Measurements from ENCODE around the gene FLNB.

FLNB gene

DNA sequence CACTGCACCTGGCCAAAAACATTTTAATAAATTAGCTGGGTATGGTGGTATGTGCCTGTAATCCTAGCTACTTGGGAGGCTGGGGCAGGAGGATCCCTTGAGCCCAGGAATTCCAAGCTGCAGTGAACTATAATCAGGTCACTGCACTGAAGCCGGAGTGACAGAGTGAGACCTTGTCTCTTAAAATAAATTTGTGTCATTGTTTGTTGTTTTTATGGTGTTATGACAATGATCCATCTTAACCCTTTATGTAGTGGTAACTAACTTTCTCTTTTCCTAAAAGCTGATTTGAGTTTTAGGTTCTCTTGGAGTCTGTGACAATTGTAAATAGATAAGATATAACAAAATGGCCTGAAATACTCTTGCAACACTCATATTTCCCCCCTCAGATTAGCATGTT, 20.7 kb downstream of the FLNB start:
- DNase-seq (ENCODE audit: insufficient read length, low spot score), result no peak
- FAIRE-seq, result no peak

DNA sequence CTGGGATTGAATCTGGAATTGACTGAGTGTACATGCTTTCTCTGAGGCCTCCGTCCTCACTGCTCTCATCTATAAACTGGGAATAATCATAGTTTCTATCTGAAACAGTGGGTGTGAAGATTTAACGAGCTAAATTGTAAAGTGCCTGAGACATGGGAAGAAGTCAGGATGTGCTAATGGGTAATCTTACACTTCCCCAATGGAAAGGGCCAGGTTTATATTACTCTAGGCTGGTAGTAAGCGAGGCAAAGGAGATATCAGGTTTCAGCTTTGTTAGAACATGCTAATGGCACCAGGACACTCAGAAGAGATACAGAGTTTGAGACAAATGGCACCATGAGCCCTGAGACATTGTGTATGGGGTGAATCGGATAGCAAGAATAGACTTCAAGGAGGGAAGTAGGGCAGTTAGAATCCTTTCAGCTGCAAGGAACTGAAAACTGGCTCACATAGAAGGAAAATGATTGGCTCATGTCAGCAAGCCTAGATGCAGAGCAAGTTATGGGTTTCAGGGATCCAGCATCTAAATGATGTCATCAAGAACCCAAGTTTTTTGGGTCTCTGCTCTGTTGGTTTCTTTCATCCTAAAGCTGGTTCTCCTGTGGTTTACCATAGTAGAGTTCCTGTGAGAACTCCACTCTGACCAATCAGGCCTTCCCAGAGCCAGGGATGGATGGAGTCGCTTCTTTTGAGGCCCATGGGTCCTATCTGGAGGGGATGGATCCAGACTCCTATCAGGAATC, 21.8 kb downstream of the FLNB start:
- FAIRE-seq (peak; percentile 40), DNase-seq (ENCODE audit: insufficient read length, low spot score) (no peak)

DNA sequence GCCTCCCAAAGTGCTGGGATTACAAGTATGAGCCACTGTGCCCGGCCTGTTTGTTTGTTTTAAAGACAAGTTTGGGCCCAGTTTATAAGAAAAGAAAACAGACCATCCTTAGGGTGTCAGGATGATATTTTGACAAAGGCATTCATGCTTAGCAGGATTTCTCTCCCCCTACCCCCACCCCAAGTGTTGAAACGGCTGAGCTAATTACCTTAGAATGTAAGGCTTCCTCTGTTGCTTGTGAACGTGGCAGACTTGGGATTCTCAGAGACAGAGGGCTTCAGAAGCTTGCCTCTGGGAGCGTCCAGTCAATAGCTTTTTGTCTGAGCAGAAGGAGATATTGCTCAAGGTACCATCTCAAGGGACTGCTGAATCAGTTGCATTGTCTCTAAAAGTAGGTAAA, 24.0 kb downstream of the FLNB start:
- DNase-seq (ENCODE audit: insufficient read length, low spot score) (no peak), FAIRE-seq (no peak)

DNA sequence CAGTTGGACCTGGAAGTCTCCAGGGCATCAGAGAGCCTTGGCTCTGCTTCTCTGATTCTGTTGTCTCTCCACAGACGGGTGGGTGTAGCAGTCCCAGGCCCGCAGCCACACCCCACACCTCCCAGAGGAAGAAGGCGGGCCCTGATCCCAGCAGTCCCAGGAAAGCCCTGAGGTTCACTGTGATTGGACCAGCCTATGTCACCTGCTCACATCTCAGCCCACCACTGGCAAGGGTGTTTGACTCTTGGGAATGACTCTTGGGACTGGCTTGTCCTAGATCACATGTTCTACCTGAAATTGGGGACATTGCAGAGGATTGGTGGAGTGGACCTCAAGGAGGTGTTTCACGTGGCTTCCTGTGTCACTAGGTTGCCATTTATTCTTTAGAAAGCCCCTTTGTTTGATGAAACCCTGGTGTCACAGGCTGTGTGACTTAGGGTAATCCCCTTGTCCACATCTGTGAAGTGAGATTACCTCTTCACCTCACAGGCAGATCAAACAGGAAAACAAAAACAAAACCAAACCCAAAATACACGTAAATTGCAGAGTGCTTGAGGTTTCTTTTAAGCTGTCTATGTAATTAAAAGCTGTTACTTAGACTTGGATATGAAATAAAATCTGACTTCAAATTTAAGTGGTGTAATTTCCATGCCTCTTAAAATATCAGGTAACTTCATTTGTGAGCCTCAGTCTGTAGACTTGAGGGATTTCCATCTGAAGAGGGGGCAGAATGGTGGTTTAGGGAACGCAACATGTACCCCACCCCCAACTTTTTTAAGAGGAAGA, 26.7 kb downstream of the FLNB start:
- DNase-seq (ENCODE audit: insufficient read length, low spot score) (peak; percentile 75), FAIRE-seq (peak; percentile 90)

DNA sequence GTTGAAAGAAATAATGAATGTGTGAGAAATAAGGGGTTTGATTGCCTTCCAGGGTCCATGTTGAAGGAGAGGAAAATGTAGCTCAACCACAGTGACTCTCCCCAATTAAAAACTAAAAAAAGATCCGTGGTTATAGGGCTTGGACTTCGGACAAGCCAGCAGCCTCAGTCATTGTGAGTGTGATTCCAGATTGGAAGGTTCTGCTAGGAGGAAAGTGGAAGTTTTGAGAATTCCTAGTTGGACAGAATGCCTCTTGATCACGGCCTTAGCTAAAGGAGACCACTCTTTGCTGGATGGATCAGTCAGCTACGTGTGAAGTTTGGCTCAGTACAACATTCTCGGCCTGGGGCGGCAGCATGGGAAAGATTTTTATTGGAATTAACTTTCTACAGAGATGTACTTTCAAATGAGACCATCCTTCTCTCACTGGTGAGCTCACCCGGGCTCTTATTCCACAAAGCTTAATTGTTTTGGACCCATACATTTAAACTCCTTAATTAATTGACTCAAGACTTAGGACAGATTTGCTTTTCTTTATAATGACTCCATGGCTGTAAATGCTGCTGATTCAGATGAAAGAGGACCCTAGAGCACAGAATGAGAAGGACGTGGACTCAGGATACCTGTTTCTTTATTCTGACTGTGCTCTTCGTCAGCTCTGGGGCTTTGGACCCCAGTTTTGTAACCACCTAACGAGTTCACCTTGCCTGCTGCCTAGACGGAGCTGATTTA, 27.5 kb downstream of the FLNB start:
- FAIRE-seq, result no peak
- no peak for DNase-seq (ENCODE audit: insufficient read length, low spot score)

DNA sequence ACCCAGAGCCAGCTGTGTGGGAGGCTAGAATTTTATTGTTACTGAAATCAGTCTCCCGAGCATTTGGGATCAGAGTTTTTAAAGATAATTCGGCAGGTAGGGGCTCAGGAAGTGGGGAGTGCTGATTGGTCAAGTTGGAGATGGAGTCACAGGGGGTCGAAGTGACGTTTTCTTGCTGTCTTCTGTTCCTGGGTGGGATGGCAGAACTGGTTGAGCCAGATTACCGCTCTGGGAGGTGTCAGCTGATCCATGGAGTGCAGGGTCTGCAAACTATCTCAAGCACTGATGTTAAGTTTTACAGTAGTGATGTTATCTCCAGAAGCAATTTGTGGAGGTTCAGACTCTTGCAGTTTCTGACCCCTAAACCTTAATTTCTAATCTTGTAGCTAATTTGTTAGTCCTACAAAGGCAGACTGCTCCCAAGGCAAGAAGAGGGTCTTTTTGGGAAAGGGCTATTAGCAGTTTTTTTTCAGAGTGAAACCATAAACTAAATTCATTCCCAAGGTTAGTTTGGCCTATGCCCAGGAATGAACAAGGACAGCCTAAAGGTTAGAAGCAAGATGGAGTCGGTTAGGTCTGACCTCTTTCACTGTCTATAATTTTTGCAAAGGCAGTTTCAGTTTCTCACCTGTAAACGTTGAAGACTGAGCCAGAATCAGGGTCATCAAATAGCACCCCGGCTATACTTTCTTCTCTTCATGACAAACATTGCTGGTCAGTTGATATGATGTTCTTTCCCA, 28.2 kb downstream of the FLNB start:
- no peak for FAIRE-seq
- no peak for DNase-seq (ENCODE audit: insufficient read length, low spot score)

DNA sequence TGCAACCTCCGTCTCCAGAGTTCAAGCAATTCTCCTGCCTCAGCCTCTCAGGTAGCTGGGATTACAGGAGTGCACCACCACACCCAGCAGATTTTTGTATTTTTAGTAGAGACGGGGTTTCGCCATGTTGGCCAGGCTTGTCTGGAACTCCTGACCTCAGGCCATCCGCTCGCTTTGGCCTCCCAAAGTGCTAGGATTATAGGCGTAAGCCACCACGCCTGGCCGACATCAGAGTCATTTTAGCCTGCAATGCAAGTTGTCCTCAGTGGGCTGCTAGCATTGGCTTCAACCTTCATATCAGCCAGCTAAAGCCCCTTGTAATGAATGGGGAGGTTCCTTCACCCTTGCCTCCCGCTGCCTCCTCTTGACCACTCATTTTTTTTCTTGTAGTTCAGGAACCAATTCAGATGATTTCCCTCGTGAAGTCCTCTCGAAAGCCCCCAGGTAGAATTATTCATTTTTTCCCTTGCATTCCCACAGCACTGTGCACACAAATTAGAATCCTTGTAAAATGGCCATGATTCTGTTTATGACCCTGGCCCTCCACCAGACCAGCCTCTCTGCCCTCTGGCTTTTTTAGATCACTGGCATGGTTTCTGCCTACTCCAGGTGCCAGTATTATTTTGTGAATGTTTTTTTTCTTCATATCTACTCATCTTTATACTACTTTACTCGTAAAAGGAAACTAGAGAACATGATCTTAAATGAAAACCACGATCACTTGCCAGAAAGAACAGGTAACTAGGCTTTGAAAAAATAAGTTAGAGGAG, 29.1 kb downstream of the FLNB start:
- DNase-seq (ENCODE audit: insufficient read length, low spot score) (no peak), FAIRE-seq (no peak)

DNA sequence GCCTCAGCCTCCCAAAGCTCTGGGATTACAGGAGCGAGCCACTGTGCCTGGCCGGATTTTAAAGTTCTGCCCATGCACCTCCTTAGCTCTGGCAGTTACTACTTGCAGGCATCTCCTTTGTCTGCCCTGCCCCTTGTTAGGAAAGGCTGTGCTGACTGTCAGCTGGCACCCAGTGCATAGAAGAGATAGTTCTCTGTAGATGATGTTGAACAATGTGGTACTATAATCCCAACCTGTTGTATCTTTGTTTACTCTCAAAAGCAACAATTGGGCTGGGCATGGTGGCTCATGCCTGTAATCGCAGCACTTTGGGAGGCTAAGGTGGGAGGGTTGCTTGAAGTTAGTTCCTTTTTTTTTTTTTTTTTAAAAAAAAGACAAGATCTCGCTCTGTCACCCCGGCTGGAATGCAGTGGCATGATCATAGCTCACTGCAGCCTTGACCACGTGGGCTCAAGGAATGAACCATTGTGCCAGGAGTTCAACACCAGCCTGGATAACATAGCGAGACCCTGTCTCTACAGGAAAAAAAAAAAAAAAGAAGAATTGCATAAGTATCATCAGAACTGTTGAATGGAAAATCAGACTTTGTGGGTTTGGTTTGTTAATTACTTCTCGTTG, 30.6 kb downstream of the FLNB start:
- FAIRE-seq (no peak), DNase-seq (ENCODE audit: insufficient read length, low spot score) (no peak)

DNA sequence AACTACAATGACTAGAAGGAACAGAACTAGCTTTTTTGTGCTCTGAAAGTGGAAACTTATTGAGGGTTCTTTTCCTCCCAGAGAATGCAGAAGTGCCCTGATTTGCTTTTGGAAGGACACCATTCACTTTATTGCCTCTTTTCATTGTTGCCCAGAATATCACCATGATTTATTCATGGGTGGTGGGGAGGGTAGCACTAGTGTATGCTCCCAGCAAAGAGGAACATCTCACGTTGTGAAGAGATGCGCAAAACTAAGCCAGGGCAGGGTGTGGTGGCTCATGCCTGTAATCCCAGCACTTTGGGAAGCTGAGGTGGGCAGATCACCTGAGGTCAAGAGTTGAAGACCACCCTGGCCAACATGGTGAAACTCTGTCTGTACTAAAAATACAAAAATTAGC, 31.4 kb downstream of the FLNB start:
- FAIRE-seq, result peak; percentile 4

DNA sequence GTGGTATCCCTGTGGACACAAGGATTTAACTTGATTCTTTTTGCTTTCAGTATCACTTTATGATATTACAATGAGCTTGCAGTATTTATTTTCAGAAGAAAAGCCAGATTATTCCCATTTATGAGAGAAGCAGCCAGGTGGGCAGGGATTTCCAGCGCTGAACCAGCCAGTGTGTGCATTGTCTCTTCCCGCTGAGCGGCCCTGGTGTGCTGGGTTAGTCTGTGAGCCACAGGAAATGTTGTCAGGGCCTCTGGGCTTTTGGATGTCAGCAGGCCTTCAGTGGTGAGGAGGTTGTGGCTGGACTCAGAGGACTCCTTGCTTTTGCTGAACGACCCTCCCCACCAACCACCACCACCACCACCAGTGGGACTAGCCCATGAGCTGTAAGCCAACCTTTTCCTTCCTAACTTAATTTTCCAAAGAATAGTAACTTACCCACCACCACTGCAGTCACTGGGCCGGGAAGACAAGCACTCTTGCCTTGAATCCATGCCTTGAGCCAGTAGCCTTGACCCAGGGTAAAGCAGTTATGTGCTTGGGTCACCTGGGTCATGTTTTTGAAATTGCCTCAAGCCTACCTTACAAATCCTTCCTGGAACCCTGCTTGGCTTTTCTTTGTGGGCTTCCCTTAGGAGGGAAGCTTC, 33.1 kb downstream of the FLNB start:
- DNase-seq (ENCODE audit: insufficient read length, low spot score), result no peak
- no peak for FAIRE-seq

More for the DNA sequence above, 31.4 kb downstream of the FLNB start:
- no peak for DNase-seq (ENCODE audit: insufficient read length, low spot score)

DNA sequence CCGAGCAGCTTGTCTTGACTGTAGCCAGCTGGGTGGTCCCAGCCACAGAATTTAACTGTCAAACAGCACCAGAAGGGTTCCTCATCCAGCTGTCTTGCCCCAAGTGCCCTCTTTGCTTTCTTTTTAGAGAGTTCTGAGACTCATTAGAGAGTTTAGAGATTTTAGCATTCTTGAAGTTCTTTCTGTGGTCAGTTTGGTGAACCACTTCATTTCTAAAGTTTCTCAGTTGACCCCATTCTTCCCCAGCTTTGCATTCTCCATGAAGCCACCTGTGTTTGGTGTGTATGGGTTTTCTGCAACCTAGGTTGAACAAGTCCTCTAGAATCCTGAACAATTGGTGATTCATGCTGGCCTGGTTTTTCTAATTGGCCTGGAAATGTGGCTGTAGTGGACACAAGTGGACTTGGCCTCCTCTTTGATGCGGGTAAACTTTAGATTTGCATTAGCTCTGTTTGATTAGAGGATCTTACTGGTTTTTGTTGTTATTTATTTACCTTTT, 33.7 kb downstream of the FLNB start:
- FAIRE-seq (peak; percentile 97), DNase-seq (ENCODE audit: insufficient read length, low spot score) (peak; percentile 48)

DNA sequence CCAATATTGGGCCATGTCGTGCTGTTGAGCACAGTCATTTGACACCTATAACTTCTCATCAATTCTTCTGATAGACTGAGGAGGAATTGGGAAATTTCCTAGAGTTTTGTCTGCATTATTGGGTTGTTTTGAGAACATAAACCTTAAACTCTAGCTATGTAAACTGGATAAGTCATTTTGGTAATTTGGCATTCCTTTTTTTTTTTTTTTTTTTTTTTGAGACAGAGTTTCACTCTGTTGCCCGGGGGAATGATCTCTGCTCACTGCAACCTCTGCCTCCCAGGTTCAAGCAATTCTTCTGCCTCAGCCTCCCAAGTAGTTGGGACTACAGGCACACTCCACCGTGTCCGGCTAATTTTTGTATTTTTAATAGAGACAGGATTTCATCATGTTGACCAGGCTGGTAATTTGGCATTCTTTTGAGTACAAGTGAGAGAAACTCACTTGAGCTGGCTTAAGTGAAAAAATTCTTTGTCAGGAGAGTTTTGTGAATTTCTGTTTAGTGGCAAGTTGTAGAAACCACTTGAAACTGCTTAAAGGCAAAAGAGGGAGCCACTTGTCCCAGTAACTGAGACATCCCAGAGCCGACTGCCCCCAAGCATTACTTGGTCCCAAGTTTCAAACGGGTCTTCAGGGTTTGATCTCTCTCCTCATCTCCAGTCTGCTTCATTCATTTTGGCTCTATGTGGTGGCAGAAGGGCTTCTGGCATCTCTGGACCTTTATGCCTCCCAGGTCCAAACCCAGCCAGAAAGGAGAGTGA, 34.9 kb downstream of the FLNB start:
- FAIRE-seq (no peak), DNase-seq (ENCODE audit: insufficient read length, low spot score) (no peak)

DNA sequence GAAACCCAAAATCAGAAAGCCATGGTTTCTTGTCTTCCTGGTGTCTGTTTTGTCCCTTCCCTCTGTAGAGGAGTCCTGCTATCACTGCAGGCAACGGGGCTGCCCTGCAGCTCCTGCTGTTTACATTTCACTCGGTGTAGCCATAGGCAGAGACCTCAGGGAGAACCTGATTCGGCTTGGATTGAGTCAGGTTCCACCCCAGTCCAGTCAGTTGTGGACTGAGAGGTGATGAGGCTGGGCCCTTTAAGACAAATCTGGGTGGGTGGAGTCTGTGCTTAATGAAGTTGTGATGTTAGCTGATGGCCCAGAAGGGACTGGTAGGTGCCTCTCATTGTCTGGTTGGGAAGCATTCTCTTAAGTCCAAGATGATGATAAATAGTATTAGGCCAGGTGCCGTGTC, 35.7 kb downstream of the FLNB start:
- DNase-seq (ENCODE audit: insufficient read length, low spot score) (no peak), FAIRE-seq (no peak)

DNA sequence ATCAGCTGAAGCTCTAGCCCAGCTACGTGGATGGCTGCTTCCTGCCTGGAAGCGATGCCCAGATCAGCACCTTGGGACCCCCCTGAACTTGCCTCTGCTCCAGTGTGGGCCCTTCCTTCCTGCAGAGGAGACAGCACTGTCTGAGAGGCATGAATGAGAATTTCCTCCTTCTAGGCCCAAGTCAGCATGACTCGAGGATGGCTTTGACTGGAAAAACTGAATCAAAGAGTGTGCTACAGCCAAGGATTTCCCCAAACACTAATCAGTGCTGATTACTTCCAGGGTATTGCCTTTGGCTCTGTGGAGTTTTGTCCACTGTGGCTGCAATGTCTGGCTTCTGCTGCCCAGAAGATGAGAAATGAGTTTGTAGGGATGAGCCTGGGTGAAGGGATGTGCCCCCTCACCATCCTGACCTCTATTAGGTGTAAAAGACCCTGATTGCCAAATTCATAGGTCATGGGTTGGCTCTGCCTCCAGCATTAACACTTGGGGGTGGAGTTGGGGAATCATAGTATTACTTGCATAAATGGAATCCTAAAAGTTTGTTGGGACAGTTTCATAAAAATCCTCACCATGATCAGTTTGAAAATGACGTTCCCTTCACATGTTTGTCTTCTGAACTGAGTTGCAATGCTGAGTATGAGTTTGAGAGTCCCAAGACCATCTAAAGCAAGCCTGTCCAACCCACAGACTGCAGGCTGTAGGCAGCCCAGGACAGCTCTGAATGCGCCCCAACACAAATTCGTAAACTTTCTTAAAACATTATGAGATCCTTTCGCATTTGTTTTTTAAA, 36.7 kb downstream of the FLNB start:
- DNase-seq (ENCODE audit: insufficient read length, low spot score) (no peak), FAIRE-seq (no peak)

DNA sequence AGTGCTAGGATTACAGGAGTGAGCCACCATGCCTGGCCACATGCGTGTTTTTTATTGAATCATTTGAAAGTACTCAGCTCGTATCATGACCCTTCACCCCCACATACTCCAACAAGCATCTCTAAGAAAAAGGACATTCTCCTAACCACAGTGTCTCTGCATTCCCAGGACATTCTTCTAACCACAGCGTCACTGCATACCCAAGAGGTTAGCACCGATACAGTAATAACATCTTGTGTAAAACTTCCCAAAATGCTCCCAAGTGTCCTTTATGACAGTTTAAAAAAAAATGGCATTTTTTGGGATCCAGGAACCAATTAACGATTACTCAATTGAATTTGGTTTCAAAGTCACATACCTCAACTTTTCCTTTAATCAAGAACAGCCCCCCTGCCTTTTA, 39.6 kb downstream of the FLNB start:
- DNase-seq (ENCODE audit: insufficient read length, low spot score), result no peak
- no peak for FAIRE-seq

DNA sequence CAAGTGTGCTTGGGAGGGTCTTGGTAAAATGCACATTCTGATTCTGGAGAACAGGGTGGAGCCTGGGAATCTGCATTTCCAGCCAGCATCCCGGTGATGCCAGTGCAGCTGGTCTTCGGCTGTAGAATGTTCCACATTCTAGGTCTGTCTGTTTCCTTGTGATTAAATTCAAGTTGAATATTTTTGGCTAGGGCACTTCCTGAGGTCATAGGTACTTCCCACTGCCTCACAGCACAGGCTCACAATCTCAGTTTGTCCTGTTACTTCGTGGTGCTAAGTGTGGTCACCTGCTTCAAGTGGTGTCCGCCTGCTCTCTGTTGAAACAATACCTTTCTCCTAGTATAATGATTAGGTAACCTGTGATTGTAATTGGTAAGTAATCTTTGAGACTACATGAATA, 40.1 kb downstream of the FLNB start:
- no peak for FAIRE-seq
- DNase-seq (ENCODE audit: insufficient read length, low spot score), result no peak

DNA sequence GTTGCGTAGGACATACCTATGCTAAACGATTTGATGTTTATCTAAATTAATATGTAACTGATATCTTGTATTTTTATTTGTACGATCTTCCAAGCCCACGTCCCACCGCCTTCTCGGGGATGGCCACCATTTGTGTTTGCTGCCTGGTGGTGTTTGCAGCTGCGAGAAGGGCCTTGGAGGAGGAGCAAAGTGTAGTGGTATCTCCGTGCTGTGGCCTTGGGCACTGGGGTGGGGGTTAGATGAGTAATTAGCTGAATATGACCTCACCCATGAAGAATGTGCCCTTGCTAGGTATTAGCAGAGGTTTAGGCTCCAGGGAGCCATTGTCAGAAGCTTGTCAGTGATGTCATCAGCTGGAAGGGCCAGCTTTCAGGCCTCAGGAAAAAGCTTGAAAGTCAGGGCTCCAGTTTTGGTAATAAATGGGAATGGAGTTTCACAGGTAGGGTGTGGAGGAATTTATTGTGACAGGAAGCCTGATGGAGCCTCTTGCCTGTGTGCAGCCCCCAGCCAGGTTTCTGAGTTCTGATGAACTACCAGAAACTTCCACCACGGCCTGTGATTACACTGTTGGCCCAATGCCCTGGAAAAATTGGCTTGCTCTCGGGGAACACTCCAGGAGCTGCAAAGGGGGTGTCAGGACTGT, 41.0 kb downstream of the FLNB start:
- DNase-seq (ENCODE audit: insufficient read length, low spot score) (no peak), FAIRE-seq (no peak)

Data from GM19239 (cell line).